Uterus (tissue), 4 donors: Measurements from ENCODE around the gene TMEM207. TPM values are rescaled to one million over a fixed set of nuclear protein-coding genes. Genes with fewer than 3 reads are reported as not detected.

Experiments
- DNase-seq, 2 donors: peaks; one replicate each; pipeline ENCODE4 v3.0.0-alpha.2; 2019 to 2020
- H3K27ac ChIP-seq, 2 donors: fragments of 200-600 bp; sonication (generic); 1 replicate in 1 of 2; 2 replicates in 1 of 2; pipeline ENCODE4 v1.5.1; 2016 to 2018
- H3K27me3 ChIP-seq, 2 donors: fragments of 200-600 bp; sonication (generic); one replicate each; pipeline ENCODE4 v1.5.1; 2018 to 2019; ENCODE audit warnings: control low read depth in 1 of 2
- H3K36me3 ChIP-seq, 2 donors: fragments of 200-600 bp; sonication (generic); one replicate each; pipeline ENCODE4 v1.5.1; 2019; ENCODE audit warnings: control low read depth in 1 of 2
- H3K4me1 ChIP-seq, 2 donors: fragments of 200-600 bp; sonication (generic); one replicate each; pipeline ENCODE4 v1.5.1; 2018 to 2019; ENCODE audit warnings: control low read depth in 1 of 2
- H3K4me3 ChIP-seq, 2 donors: fragments of 200-600 bp; sonication (generic); 1 replicate in 1 of 2; 2 replicates in 1 of 2; pipeline ENCODE4 v1.5.1; 2018 to 2019; ENCODE audit warnings: mild to moderate bottlenecking in 1 of 2
- H3K9me3 ChIP-seq, 2 donors: fragments of 200-600 bp; sonication (generic); one replicate each; pipeline ENCODE4 v1.5.1; 2019; ENCODE audit warnings: control low read depth in 1 of 2
- POLR2A ChIP-seq, 2 donors: fragments of 450-650 bp; IDR thresholded peaks; one replicate each; pipeline ENCODE4 v1.6.1; 2016; ENCODE audit warnings: antibody characterized with exemption in 2 of 2, mild to moderate bottlenecking in 1 of 2, moderate library complexity in 1 of 2
- intact Hi-C: fragments of 100-400 bp; cut with DNase I; formaldehyde crosslinking; loops from one replicate; pipeline ENCODE4 v1.15.1; 2023; ENCODE audit warnings: low total_unique reads
- total RNA-seq, 4 donors: library from RNA; depleted of rRNA in 3 of 4; stranded (reverse); fragments of >200 nt in 3 of 4; gene quantifications; one replicate each; pipeline versions ENCODE4 v1.1.0 to v1.2.4, GENCODE V29; 2014 to 2023
- TF ChIP-seq, protein P1 (sequence below), 4 experiments: fragments of 200-600 bp in 2 of 4; fragments of 450-650 bp in 2 of 4; sonication (generic) in 2 of 4; IDR thresholded peaks; one replicate each; pipeline ENCODE4 v1.5.1; 2016 to 2019; ENCODE audit warnings: antibody characterized with exemption in 4 of 4, mild to moderate bottlenecking in 2 of 4, moderate library complexity in 1 of 4
- donor health status: DM: yes; HTN: yes; CAD: no.

The TMEM207 gene
- total RNA-seq, 4 donors from 2014 or later: not detected

DNA sequence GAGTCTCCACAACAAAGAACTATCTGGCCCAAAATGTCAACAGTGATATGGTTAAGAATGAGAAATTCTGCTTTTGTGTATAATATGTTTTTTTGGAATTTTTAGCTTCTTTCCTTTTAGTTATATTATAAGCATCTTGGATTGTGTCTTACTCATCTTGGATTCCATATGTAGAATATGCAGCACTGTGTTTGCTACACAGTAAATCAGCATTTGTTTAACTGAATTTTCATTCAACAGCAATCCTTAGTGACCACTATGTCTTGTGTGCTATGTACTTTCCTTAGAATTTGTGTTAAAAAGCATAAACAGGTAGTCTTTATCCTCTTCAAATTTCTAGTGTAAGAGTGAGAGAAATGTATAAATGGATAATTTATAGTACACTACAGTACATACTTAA is 18.2 kb upstream of the TMEM207 start:
- Histone ChIP-seq H3K27ac (no peak overlapping the region), H3K36me3 (no peaks in the 10 kb centered on the region), H3K27me3 (no peaks in the 10 kb centered on the region), H3K4me1 (no peaks in the 10 kb centered on the region), H3K9me3 (no peaks in the 10 kb centered on the region), H3K4me3 (no peak overlapping the region)
- DNase-seq: no peak
- intact Hi-C loops: no loop called here
- TF ChIP-seq, protein P1, sequence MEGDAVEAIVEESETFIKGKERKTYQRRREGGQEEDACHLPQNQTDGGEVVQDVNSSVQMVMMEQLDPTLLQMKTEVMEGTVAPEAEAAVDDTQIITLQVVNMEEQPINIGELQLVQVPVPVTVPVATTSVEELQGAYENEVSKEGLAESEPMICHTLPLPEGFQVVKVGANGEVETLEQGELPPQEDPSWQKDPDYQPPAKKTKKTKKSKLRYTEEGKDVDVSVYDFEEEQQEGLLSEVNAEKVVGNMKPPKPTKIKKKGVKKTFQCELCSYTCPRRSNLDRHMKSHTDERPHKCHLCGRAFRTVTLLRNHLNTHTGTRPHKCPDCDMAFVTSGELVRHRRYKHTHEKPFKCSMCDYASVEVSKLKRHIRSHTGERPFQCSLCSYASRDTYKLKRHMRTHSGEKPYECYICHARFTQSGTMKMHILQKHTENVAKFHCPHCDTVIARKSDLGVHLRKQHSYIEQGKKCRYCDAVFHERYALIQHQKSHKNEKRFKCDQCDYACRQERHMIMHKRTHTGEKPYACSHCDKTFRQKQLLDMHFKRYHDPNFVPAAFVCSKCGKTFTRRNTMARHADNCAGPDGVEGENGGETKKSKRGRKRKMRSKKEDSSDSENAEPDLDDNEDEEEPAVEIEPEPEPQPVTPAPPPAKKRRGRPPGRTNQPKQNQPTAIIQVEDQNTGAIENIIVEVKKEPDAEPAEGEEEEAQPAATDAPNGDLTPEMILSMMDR (IDR thresholded peaks at IDR 0.05): no peak
- TF ChIP-seq POLR2A (IDR thresholded peaks at IDR 0.05): no peak

DNA sequence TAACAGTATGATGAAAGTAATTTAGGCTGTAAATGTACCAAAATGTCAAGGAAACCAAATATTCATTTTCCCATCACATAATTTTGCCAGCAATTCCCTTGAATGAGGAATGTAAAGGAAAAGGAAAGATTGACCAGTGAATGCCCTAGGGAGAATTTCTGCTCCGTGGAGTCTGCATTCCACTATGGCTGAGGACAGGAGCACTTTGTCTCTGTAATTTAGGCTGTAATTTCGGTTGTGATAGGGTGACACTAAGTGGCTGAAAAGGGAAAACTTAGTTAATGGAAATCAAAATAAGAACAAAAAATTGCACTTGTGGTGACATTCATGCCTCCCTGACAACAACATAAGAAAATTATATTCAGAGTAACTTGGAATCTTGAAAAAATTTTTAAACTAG is 8.3 kb upstream of the TMEM207 start:
- Histone ChIP-seq H3K36me3 (no peaks in the 10 kb centered on the region), H3K9me3 (no peaks in the 10 kb centered on the region), H3K4me1 (no peaks in the 10 kb centered on the region), H3K27me3 (no peaks in the 10 kb centered on the region), H3K4me3 (no peak overlapping the region), H3K27ac (no peak overlapping the region)
- TF ChIP-seq, protein P1 (IDR thresholded peaks at IDR 0.05): no peak
- no peak for TF ChIP-seq POLR2A (IDR thresholded peaks at IDR 0.05)
- no peak for DNase-seq
- intact Hi-C loops: no loop called here

DNA sequence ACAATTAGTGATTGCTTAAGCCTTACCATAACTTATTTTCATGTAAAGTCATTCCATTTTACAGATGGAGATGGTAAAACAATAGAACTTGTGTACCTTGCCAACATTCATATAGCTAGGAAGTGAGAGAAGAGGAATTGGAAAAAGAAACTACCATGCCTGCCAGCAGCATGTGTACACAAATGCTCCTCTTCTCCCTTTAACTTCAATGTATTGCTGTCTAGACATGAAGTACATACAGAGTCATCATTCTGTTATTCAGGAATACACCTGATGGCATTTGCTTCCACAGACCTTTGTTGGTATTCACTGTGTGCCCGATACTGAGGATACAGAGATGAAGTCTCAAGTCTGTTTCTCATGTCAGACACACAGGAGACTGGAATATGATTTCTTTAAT is 7.1 kb upstream of the TMEM207 start:
- intact Hi-C loops: no loop called here
- no peak for DNase-seq
- H3K36me3 ChIP-seq: no peaks in the 10 kb centered on the region

DNA sequence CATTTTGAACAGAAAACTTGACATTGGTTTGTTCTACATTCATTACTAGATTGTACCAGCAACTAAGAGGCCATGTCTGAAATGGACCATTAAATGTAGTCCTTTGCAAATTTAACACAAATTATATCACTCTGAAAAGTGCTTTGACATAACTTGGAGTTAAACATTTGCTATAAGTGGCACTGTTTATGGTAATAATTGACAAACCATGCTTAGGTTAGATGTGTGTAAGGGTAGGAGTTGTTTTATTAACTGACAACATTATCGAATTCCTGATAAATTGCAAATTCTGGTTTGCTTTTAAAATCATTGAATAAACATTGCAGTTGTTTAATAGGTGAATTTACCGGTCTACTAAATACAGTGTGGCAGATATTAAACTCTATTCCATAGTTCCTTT is 6.1 kb upstream of the TMEM207 start:
- Histone ChIP-seq H3K4me3 (no peak overlapping the region), H3K4me1 (no peaks in the 10 kb centered on the region)

More for the DNA sequence above, 7.1 kb upstream of the TMEM207 start:
- TF ChIP-seq POLR2A (IDR thresholded peaks at IDR 0.05): no peak
- TF ChIP-seq, protein P1 (IDR thresholded peaks at IDR 0.05): no peak
- Histone ChIP-seq H3K4me3 (no peak overlapping the region), H3K27ac (no peak overlapping the region), H3K9me3 (no peaks in the 10 kb centered on the region), H3K4me1 (no peaks in the 10 kb centered on the region), H3K27me3 (no peaks in the 10 kb centered on the region)

DNA sequence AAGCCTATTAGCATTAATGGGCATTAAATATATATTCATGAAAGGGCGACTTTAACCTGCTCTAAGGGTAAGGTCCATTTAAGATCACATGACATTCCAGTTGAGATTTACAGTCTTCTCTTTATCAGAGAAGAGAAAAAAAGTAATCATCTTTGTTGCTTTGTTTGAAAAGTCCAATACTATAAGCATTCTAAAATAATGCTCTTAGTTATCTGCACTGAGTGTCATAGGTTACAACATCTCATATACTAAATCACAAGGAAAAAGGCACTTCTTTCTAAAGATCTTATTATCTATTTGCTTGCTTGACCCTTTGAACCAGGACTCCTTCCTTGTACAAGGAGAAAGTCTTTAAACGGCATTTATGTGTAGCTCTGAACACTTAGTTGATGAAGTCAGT is 1.4 kb downstream of the TMEM207 start:
- intact Hi-C loops: no loop called here
- no peak for TF ChIP-seq POLR2A (IDR thresholded peaks at IDR 0.05)
- TF ChIP-seq, protein P1 (IDR thresholded peaks at IDR 0.05): no peak
- H3K27ac ChIP-seq: no peak overlapping the region
- H3K4me3 ChIP-seq: no peak overlapping the region
- H3K4me1 ChIP-seq: no peaks in the 10 kb centered on the region
- no peaks in the 10 kb centered on the region for H3K36me3 ChIP-seq
- no peak for DNase-seq
- H3K27me3 ChIP-seq: no peaks in the 10 kb centered on the region
- H3K9me3 ChIP-seq: no peaks in the 10 kb centered on the region

More for the DNA sequence above, 6.1 kb upstream of the TMEM207 start:
- TF ChIP-seq, protein P1 (IDR thresholded peaks at IDR 0.05): no peak
- no peak for TF ChIP-seq POLR2A (IDR thresholded peaks at IDR 0.05)
- intact Hi-C loops: no loop called here
- no peaks in the 10 kb centered on the region for H3K36me3 ChIP-seq
- H3K9me3 ChIP-seq: no peaks in the 10 kb centered on the region
- no peaks in the 10 kb centered on the region for H3K27me3 ChIP-seq
- no peak overlapping the region for H3K27ac ChIP-seq
- no peak for DNase-seq
